ENCODE data around the gene APOLD1. TPM values are rescaled to one million over a fixed set of nuclear protein-coding genes. Genes with fewer than 3 reads are reported as not detected.
"Not testable (repeated sequence)": the region's sequence is repeated elsewhere in the genome, so short reads cannot be mapped to it uniquely, and the experiment has no call there.

Gene APOLD1
- total and polyA plus RNA-seq, 2 of the 4 experiments (the other 2 are of a cell fraction): 2.3 to 4.5 TPM

- no peak for TF ChIP-seq CHD1 (IDR thresholded peaks at IDR 0.05; ENCODE audit: low read depth, low read length)
Measured at GRCh38 chr12:12804432-12804886, 19.0 kb downstream of the APOLD1 start (continued).

GRCh38 chr12:12806784-12807516 is 21.5 kb downstream of the APOLD1 start:
- no peak for DNase-seq
- peak overlapping the region; percentile 42 for H3K18ac ChIP-seq (ENCODE audit: low read depth, low read length)
- H2AK9ac ChIP-seq (replicated peaks; ENCODE audit: low read depth, low read length, poor library complexity): peak overlapping the region; percentile 5
- in situ Hi-C loops (cut with MboI; ENCODE audit: low sequenced_read_pairs) (no loop called here), dilution Hi-C loops (cut with HindIII; ENCODE audit: low sequenced_read_pairs, unreplicated experiment) (no loop called here), intact Hi-C loops (cut with micrococcal nuclease) (no loop called here)
- peak overlapping the region in 1 of 2 experiments; percentile 32; a peak in 1 of 4 replicates for H4K8ac ChIP-seq (ENCODE audit: low read depth in 2 of 2, low read length in 2 of 2)
- H2BK20ac ChIP-seq (ENCODE audit: low read depth, low read length): peak overlapping the region; percentile 82
- peak overlapping the region; percentile 84 for H4K5ac ChIP-seq (ENCODE audit: low read depth, low read length)
- TF ChIP-seq CHD1 (IDR thresholded peaks at IDR 0.05; ENCODE audit: low read depth, low read length): no peak
- TF ChIP-seq CEBPB (IDR thresholded peaks at IDR 0.05; ENCODE audit: low read depth, low read length): peak; percentile 42
- WGBS, 2 experiments (ENCODE audit: extremely low coverage in 2 of 2, insufficient read length in 1 of 2): 92% methylated on average over 4 of the region's 8 CpGs; no CpG with 5 or more reads in 1 of the 2 experiments
- no peak overlapping the region for H3K23ac ChIP-seq (ENCODE audit: low read depth, low read length)
- peak overlapping the region; percentile 53; the same call in 1 of the 2 replicates for H3K14ac ChIP-seq (replicated peaks; ENCODE audit: low read depth, low read length)
- BruUV-seq (replicated peaks): no TSS peak
- no peak for ATAC-seq (ENCODE audit: low read depth)
- H3K9me1 ChIP-seq (ENCODE audit: insufficient read depth, low read length): peaks cover 16% of the 10 kb centered on the region; the same call in 1 of the 2 replicates
- H3K79me1 ChIP-seq (ENCODE audit: low read depth in 1 of 2, low read length in 2 of 2): peaks cover 3 to 9% of the 10 kb centered on the region in 2 experiments; a peak in 2 of 4 replicates
- H3K4me2 ChIP-seq (ENCODE audit: low read depth, low read length): no peak overlapping the region
- peaks cover 17% of the 10 kb centered on the region for H3K4me1 ChIP-seq (ENCODE audit: control insufficient read depth, insufficient read depth, low read length)
- H3K4ac ChIP-seq (ENCODE audit: low read depth, low read length): peak overlapping the region; percentile 67
- H2AK5ac ChIP-seq (ENCODE audit: low read depth, low read length): peak overlapping the region; percentile 82
- CTCF ChIA-PET: no interaction called here
- H3K36me3 ChIP-seq (ENCODE audit: control insufficient read depth, insufficient read depth, low read length): no peaks in the 10 kb centered on the region
- peak overlapping the region; percentile 49; the same call in 1 of the 3 replicates for H2BK15ac ChIP-seq (ENCODE audit: low read depth, low read length)
- no peak overlapping the region for H3K9ac ChIP-seq (ENCODE audit: low read depth, low read length)
- no peak overlapping the region for H3K4me3 ChIP-seq (ENCODE audit: insufficient read depth, low read depth, low read length)
- POLR2A ChIA-PET (ENCODE audit: unreplicated experiment): interaction anchor here (0.5 kb wide), 1 partner anchor 90 kb away, joined by 3 read pairs; no protein-coding TSS in a partner anchor
- peak overlapping the region; percentile 80; the same call in 1 of the 2 replicates for H2BK120ac ChIP-seq (ENCODE audit: low read depth, low read length)
- H3K9me3 ChIP-seq (ENCODE audit: control insufficient read depth, insufficient read depth, low read length): no peaks in the 10 kb centered on the region
- no peaks in the 10 kb centered on the region for H4K20me1 ChIP-seq (ENCODE audit: insufficient read depth, low read length)
- H2AFZ ChIP-seq (replicated peaks; ENCODE audit: low read length, poor library complexity): no peak overlapping the region
- peak overlapping the region; percentile 44 for H4K91ac ChIP-seq (ENCODE audit: insufficient read depth, low read depth, low read length)
- peak overlapping the region; percentile 72 for H2BK5ac ChIP-seq (ENCODE audit: low read depth, low read length, poor library complexity, severe bottlenecking)
- no peak overlapping the region for H3K56ac ChIP-seq (ENCODE audit: extremely low read depth, insufficient read depth, low read length)
- H3K27me3 ChIP-seq (ENCODE audit: control insufficient read depth, insufficient read depth, low read length): no peaks in the 10 kb centered on the region
- H3K27ac ChIP-seq (ENCODE audit: insufficient read depth, low read length): peak overlapping the region; percentile 53

- CTCF ChIA-PET; H3K56ac ChIP-seq (ENCODE audit: extremely low read depth, insufficient read depth, low read length); BruUV-seq (replicated peaks); in situ Hi-C loops (cut with MboI; ENCODE audit: low sequenced_read_pairs); H3K4me2 ChIP-seq (ENCODE audit: low read depth, low read length); H4K5ac ChIP-seq (ENCODE audit: low read depth, low read length); H3K36me3 ChIP-seq (ENCODE audit: control insufficient read depth, insufficient read depth, low read length); POLR2A ChIA-PET (ENCODE audit: unreplicated experiment); H2AK9ac ChIP-seq (replicated peaks; ENCODE audit: low read depth, low read length, poor library complexity); H3K79me1 ChIP-seq (ENCODE audit: low read depth in 1 of 2, low read length in 2 of 2); H3K9me3 ChIP-seq (ENCODE audit: control insufficient read depth, insufficient read depth, low read length); H3K9ac ChIP-seq (ENCODE audit: low read depth, low read length); ATAC-seq (ENCODE audit: low read depth); H3K27me3 ChIP-seq (ENCODE audit: control insufficient read depth, insufficient read depth, low read length); H3K23ac ChIP-seq (ENCODE audit: low read depth, low read length); DNase-seq; H3K4me3 ChIP-seq (ENCODE audit: insufficient read depth, low read depth, low read length); dilution Hi-C loops (cut with HindIII; ENCODE audit: low sequenced_read_pairs, unreplicated experiment); H2AFZ ChIP-seq (replicated peaks; ENCODE audit: low read length, poor library complexity); intact Hi-C loops (cut with micrococcal nuclease); H4K20me1 ChIP-seq (ENCODE audit: insufficient read depth, low read length): not testable (repeated sequence)
- Histone ChIP-seq H3K14ac (replicated peaks; ENCODE audit: low read depth, low read length) (peak overlapping the region; percentile 53; the same call in 1 of the 2 replicates), H2AK5ac (ENCODE audit: low read depth, low read length) (peak overlapping the region; percentile 82), H3K9me1 (ENCODE audit: insufficient read depth, low read length) (peaks cover 12% of the 10 kb centered on the region; the same call in 1 of the 2 replicates), H3K18ac (ENCODE audit: low read depth, low read length) (peak overlapping the region; percentile 42), H2BK5ac (ENCODE audit: low read depth, low read length, poor library complexity, severe bottlenecking) (peak overlapping the region; percentile 96), H3K27ac (ENCODE audit: insufficient read depth, low read length) (peak overlapping the region; percentile 98), H2BK120ac (ENCODE audit: low read depth, low read length) (peak overlapping the region; percentile 80; the same call in 1 of the 2 replicates), H4K91ac (ENCODE audit: insufficient read depth, low read depth, low read length) (peak overlapping the region; percentile 3; the same call in 1 of the 2 replicates), H4K8ac (ENCODE audit: low read depth in 2 of 2, low read length in 2 of 2) (peak overlapping the region in 1 of 2 experiments; percentile 32; a peak in 2 of 4 replicates), H2BK15ac (ENCODE audit: low read depth, low read length) (peak overlapping the region; percentile 49; the same call in 1 of the 3 replicates), H3K4ac (ENCODE audit: low read depth, low read length) (peak overlapping the region; percentile 67), H3K4me1 (ENCODE audit: control insufficient read depth, insufficient read depth, low read length) (peaks cover 17% of the 10 kb centered on the region), H2BK20ac (ENCODE audit: low read depth, low read length) (peak overlapping the region; percentile 82; the same call in 1 of the 2 replicates)
- no CpG with 5 or more reads among the region's 3 CpGs for WGBS, 2 experiments (ENCODE audit: extremely low coverage in 2 of 2, insufficient read length in 1 of 2)
Measured at GRCh38 chr12:12807517-12807903, 22.1 kb downstream of the APOLD1 start.

Measured in IMR-90 (cell line).